Epithelial cell of esophagus (primary cell): ENCODE data around the gene ADAM19.

Experiments
- DNase-seq: peaks from one replicate; pipeline ENCODE4 v3.0.0; 2010; ENCODE audit warnings: low read depth
- H3K4me3 ChIP-seq: 2 replicates; pipeline ENCODE4 v1.5.1; 2011; ENCODE audit warnings: mild to moderate bottlenecking, low read length, control low read depth
- CTCF ChIP-seq: IDR thresholded peaks from 2 replicates; pipeline ENCODE4 v1.5.1; 2011; ENCODE audit warnings: low read depth, mild to moderate bottlenecking, low read length, control low read depth, inconsistent platforms; ENCODE audit not compliant: insufficient read depth; ENCODE audit errors: missing control alignments

ADAM19 gene

GRCh38 chr5:157556615-157557418, 18.8 kb downstream of the ADAM19 start:
- TF ChIP-seq CTCF: no peak
- DNase-seq: no peak
- H3K4me3 ChIP-seq: no peak overlapping the region

- H3K4me3 ChIP-seq: no peak overlapping the region
- peak; percentile 36 for DNase-seq
- TF ChIP-seq CTCF: no peak
These were observed 20.4 kb downstream of the ADAM19 start for GRCh38 chr5:157555037-157555640.

- no peak overlapping the region for H3K4me3 ChIP-seq
- DNase-seq: no peak
- no peak for TF ChIP-seq CTCF
These were observed 21.2 kb downstream of the ADAM19 start for GRCh38 chr5:157554179-157555036.

- no peak for DNase-seq
- no peak for TF ChIP-seq CTCF
- H3K4me3 ChIP-seq: no peak overlapping the region
These were observed 22.9 kb downstream of the ADAM19 start for GRCh38 chr5:157552650-157553049.

GRCh38 chr5:157550663-157551062, 24.9 kb downstream of the ADAM19 start:
- TF ChIP-seq CTCF: no peak
- no peak overlapping the region for H3K4me3 ChIP-seq
- no peak for DNase-seq

- no peak for DNase-seq
These were observed 25.5 kb downstream of the ADAM19 start for GRCh38 chr5:157549954-157550549.

More at GRCh38 chr5:157549954-157550549, 25.5 kb downstream of the ADAM19 start:
- H3K4me3 ChIP-seq: no peak overlapping the region
- no peak for TF ChIP-seq CTCF
